ENCODE results near the gene CHMP4B. TPM values are rescaled to one million over a fixed set of nuclear protein-coding genes. Genes with fewer than 3 reads are reported as not detected.

The CHMP4B gene
- total and polyA plus RNA-seq, 12 donors = 55.1 to 150 (median 93.4) TPM

DNA sequence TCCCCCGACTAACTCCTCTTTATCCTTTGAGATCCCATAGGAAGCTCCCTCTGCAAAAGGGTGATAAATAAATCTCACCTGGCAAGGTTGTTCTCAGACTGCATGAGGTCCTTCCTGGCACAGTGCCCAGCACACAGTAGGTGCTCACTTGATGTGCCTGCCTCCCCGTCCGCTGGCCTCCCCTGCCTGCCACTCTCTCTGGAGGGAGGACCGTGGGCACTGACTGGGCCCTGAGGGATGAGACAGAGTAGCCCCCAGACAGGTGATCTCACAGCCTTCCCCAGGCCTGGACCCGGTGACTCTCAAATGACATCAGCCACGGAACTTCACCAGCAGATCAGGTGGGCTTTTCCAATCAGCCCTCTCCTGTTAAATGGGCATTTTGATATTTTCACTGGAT lies 57.4 kb downstream of the CHMP4B start:
- Histone ChIP-seq H3K27ac (no peak overlapping the region), H3K36me3 (replicated peaks in 1 of 2) (no peaks in the 10 kb centered on the region), H3K4me1 (replicated peaks in 1 of 2) (no peaks in the 10 kb centered on the region), H3K4me3 (no peak overlapping the region), H3K27me3 (no peaks in the 10 kb centered on the region), H3K9me3 (replicated peaks in 1 of 3) (no peaks in the 10 kb centered on the region)
- WGBS, 4 donors = 80 to 93% (median 89%) methylated on average over 3 to 6 of the region's 6 CpGs
- no peak for DNase-seq
- intact Hi-C loops (cut with DNase I) = loop anchor here in 1 of 2 donors (10.0 kb wide), 1 partner anchor 256 kb away; no protein-coding TSS in a partner anchor
- no peak for TF ChIP-seq POLR2A (IDR thresholded peaks at IDR 0.05)
- no peak for TF ChIP-seq CTCF (IDR thresholded peaks at IDR 0.05)

DNA sequence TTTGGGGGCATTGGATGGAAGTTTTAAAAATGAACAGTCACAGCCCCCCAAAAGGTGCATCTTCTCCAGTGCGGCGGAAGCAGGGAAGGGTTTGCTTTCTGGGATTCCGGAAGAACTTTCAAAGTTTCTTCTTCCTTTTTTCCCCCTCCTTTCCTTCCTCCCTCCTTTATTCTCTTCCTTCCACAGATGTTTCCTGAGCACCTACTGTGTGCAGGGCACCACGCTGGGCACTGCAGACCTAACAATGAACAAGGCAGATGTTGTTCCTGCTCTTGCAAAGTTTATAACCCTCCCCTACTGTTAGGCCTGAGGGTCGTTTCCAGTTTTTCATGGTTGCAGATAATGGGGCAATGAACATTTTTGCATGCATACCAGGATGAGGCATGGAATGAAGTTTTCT lies 58.1 kb downstream of the CHMP4B start:
- H3K36me3 ChIP-seq (replicated peaks in 1 of 2) = no peaks in the 10 kb centered on the region
- no peaks in the 10 kb centered on the region for H3K27me3 ChIP-seq
- intact Hi-C loops (cut with DNase I) = loop anchor here in 1 of 2 donors (10.0 kb wide), 1 partner anchor 256 kb away; no protein-coding TSS in a partner anchor
- no peaks in the 10 kb centered on the region for H3K9me3 ChIP-seq (replicated peaks in 1 of 3)
- 77 to 89% (median 84%) methylated on average over 5 of the region's 5 CpGs for WGBS, 4 donors
- no peaks in the 10 kb centered on the region for H3K4me1 ChIP-seq (replicated peaks in 1 of 2)
- H3K4me3 ChIP-seq = no peak overlapping the region
- H3K27ac ChIP-seq = no peak overlapping the region
- TF ChIP-seq POLR2A (IDR thresholded peaks at IDR 0.05) (no peak), CTCF (IDR thresholded peaks at IDR 0.05) (no peak)
- no peak for DNase-seq

GRCh38 chr20:33871362-33871761 lies 60.2 kb downstream of the CHMP4B start:
- Histone ChIP-seq H3K4me1 (replicated peaks in 1 of 2) (no peaks in the 10 kb centered on the region), H3K27me3 (no peaks in the 10 kb centered on the region), H3K4me3 (peak overlapping the region in 1 of 4 donors; percentile 43), H3K9me3 (replicated peaks in 1 of 3) (no peaks in the 10 kb centered on the region), H3K27ac (no peak overlapping the region), H3K36me3 (replicated peaks in 1 of 2) (no peaks in the 10 kb centered on the region)
- WGBS, 4 donors = 45 to 54% (median 51%) methylated on average over 5 to 12 of the region's 12 CpGs
- TF ChIP-seq POLR2A (IDR thresholded peaks at IDR 0.05) (no peak), CTCF (IDR thresholded peaks at IDR 0.05) (no peak)
- peak in 3 of 7 donors; percentile 17 to 40 (median 33) for DNase-seq
- intact Hi-C loops (cut with DNase I) = no loop called here

DNA sequence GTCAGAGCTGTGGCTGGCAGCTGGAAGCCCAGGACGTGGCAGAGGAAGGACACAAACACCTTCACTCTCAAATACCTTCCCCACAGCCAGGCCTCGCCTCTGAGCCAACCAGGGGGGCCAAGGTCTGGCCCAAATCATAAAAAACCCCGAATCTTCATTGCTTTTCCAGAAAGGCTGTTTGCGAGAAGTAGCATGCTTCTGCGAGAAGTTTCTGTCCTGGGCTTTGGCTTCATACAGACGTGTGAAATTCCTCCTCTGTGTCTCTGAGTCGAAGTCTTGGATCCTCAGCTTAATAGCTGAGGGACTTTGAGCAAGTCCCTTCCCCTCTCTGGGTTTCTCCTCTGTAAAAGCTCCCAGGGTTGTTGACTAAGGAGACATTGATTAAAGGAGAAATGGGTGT lies 63.0 kb downstream of the CHMP4B start:
- no peak overlapping the region for H3K4me3 ChIP-seq
- intact Hi-C loops (cut with DNase I) = no loop called here
- H3K36me3 ChIP-seq (replicated peaks in 1 of 2) = no peaks in the 10 kb centered on the region

More for the DNA sequence above, 63.0 kb downstream of the CHMP4B start:
- no peak overlapping the region for H3K27ac ChIP-seq
- WGBS, 4 donors = 76 to 82% (median 82%) methylated on average over 6 to 7 of the region's 7 CpGs
- no peak for DNase-seq
- no peaks in the 10 kb centered on the region for H3K27me3 ChIP-seq
- peaks cover 0 to 2% (median 0%) of the 10 kb centered on the region in 3 donors for H3K9me3 ChIP-seq (replicated peaks in 1 of 3)
- H3K4me1 ChIP-seq (replicated peaks in 1 of 2) = no peaks in the 10 kb centered on the region
- no peak for TF ChIP-seq POLR2A (IDR thresholded peaks at IDR 0.05)
- TF ChIP-seq CTCF (IDR thresholded peaks at IDR 0.05) = no peak

All from adrenal gland (tissue), 12 donors.